Fibroblast of pulmonary artery (primary cell): ENCODE measurements around the gene TENM4.

Source experiments
- DNase-seq: peaks from one replicate; pipeline ENCODE4 v3.0.0-alpha.2; 2010; ENCODE audit warnings: low read depth
- H3K4me3 ChIP-seq: replicated peaks from 2 replicates; pipeline ENCODE4 v1.5.1; 2011; ENCODE audit warnings: low read depth, mild to moderate bottlenecking, control low read depth, low read length, moderate library complexity
- CTCF ChIP-seq: IDR thresholded peaks from 2 replicates; pipeline ENCODE4 v1.5.1; 2011; ENCODE audit warnings: mild to moderate bottlenecking, control low read depth, low read length, inconsistent platforms; ENCODE audit errors: missing control alignments

Gene TENM4

GRCh38 chr11:79081471-79082031 lies 359.3 kb downstream of the TENM4 start:
- no peak overlapping the region for H3K4me3 ChIP-seq
- no peak for TF ChIP-seq CTCF
- DNase-seq: peak; percentile 36

- H3K4me3 ChIP-seq: no peak overlapping the region
- no peak for TF ChIP-seq CTCF
- DNase-seq: peak; percentile 67
Observed at GRCh38 chr11:79080551-79080950, 360.3 kb downstream of the TENM4 start.

- TF ChIP-seq CTCF: no peak
- no peak for DNase-seq
- H3K4me3 ChIP-seq: no peak overlapping the region
Observed at GRCh38 chr11:79078999-79079398, 361.8 kb downstream of the TENM4 start.

- no peak for TF ChIP-seq CTCF
- no peak for DNase-seq
- no peak overlapping the region for H3K4me3 ChIP-seq
Observed at GRCh38 chr11:79078456-79078855, 362.4 kb downstream of the TENM4 start.

- no peak for DNase-seq
- no peak for TF ChIP-seq CTCF
- no peak overlapping the region for H3K4me3 ChIP-seq
Observed at GRCh38 chr11:79077702-79078330, 363.0 kb downstream of the TENM4 start.

- no peak overlapping the region for H3K4me3 ChIP-seq
- peak; percentile 68 for TF ChIP-seq CTCF
- DNase-seq: peak; percentile 59
Observed at GRCh38 chr11:79076526-79077115, 364.2 kb downstream of the TENM4 start.
